GM18507 (cell line): Measurements from ENCODE around the gene DNAH6.

Source experiments
- DNase-seq: peaks from one replicate; pipeline ENCODE4 v3.0.0; 2011; ENCODE audit warnings: low read depth; ENCODE audit not compliant: insufficient read length; ENCODE audit errors: extremely low spot score
- FAIRE-seq: peaks from 2 replicates; lab custom pipeline; 2011; peaks lifted over from hg19 to GRCh38; lab: Jason Lieb, UNC

The DNAH6 gene

DNA sequence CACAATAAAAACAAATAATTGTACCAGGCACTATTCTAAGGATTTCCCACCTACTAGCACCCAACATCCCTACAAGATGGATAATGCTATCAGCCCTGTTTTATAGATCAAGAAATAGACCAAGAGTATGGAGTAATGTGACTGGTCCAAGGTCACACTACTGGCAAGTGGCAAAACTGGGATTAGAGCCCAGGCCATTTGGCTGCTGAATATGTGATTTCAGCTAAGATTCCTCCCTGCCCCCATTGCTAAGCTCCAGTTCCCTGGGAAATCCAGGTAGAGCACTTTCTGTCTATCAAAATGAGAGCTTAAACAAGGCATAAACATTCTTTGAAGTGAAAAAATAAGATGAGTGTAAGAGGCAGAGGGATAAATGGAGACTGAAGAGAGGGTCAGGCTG lies 157.8 kb downstream of the DNAH6 start:
- FAIRE-seq: no peak

GRCh38 chr2:84674586-84674985 lies 158.3 kb downstream of the DNAH6 start:
- FAIRE-seq (no peak), DNase-seq (no peak)

More for the DNA sequence above, 157.8 kb downstream of the DNAH6 start:
- no peak for DNase-seq

GRCh38 chr2:84676295-84676694 lies 160.0 kb downstream of the DNAH6 start:
- no peak for DNase-seq
- no peak for FAIRE-seq

DNA sequence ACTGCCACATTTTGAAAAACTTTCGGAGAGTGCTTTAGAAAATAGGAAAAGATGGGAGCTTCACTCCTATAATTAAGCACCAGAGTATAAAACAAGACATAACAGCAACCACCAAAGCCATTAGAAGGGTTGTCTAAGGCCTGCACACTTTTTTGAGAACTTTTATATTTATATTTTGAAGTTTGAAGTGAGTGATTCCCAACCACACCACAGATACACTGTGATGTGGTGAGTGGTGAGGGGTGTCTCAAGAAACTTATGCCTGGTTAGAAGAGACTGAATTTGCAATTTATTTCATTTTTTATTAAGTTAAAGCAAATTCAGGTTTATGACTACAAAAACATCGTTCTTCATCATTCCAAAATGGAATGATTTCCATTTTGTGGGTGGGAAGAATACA lies 161.9 kb downstream of the DNAH6 start:
- no peak for DNase-seq
- FAIRE-seq: no peak

- FAIRE-seq (no peak), DNase-seq (no peak)
These were observed 170.6 kb downstream of the DNAH6 start for GRCh38 chr2:84686783-84687476.

DNA sequence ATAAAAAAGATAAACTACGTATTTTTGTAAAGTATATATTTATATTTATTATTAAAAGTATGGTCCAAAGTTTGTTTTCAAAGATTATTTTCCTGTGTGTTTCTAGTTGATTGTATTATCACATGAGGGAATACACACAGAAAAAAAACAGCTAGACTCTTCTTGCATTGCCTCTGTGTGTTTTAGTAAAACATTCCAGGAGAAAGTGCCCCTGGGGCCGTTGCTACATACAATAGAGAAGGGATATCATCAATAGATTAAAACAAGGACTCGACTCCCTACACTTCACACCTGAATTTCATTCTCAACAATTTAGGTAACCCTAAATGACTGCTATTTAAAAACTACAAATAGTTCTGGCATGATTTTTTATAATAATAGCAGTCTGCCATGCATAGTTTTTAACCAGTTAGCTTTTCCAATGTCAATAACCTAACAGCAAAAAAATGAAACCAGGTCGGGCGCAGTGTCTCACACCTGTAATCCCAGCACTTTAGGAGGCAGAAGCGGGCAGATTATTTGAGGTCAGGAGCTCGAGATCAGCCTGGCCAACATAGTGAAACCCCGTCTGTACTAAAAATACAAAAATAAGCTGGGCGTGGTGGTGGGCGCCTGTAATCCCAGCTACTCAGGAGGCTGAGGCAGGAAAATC lies 171.3 kb downstream of the DNAH6 start:
- DNase-seq (no peak), FAIRE-seq (no peak)

GRCh38 chr2:84690225-84690624 lies 173.9 kb downstream of the DNAH6 start:
- no peak for DNase-seq
- no peak for FAIRE-seq

DNA sequence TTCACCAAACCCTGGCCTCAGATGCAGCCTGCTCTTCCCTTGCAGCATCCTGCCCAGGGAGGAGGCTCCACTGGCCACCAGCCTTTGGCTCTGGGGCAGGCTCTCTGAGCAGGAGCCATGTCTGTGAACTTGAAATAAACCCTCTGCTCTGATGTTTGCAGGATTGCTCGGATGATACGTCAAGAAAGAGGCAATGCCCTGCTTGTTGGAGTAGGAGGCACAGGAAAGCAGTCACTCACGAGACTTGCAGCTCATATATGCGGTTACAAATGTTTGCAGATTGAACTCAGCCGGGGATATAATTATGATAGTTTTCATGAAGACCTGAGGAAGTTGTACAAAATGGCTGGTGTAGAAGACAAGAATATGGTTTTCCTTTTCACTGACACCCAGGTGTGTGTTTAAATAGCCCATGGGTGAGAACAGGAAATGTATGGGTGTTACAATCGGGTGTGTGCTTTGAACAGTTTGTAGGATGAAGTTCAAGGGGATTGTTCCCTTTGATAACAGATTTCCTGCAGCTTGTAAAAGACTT lies 177.9 kb downstream of the DNAH6 start:
- DNase-seq (no peak), FAIRE-seq (no peak)

- no peak for DNase-seq
- no peak for FAIRE-seq
These were observed 181.6 kb downstream of the DNAH6 start for GRCh38 chr2:84697895-84698294.

DNA sequence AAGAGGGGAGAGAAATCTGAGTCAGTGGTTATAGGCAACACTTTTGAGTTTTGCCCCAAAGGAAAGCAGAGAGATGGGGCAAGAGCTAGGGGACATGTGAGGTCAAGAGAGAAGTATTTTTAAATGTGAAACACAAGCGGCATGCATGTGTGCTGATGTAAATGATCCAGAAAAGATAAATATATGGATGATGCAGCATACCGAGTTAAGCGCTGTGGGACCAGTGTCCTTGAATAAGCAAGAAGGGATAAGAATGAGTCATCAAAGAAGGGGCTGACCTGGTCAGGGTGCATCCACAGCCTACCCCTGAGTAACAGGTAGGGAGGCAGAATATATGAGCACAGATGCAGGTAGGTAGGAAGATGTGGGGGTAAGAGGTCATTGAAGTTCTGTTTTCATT lies 183.7 kb downstream of the DNAH6 start:
- FAIRE-seq: no peak
- no peak for DNase-seq

- DNase-seq (no peak), FAIRE-seq (no peak)
These were observed 185.6 kb downstream of the DNAH6 start for GRCh38 chr2:84701880-84702279.

DNA sequence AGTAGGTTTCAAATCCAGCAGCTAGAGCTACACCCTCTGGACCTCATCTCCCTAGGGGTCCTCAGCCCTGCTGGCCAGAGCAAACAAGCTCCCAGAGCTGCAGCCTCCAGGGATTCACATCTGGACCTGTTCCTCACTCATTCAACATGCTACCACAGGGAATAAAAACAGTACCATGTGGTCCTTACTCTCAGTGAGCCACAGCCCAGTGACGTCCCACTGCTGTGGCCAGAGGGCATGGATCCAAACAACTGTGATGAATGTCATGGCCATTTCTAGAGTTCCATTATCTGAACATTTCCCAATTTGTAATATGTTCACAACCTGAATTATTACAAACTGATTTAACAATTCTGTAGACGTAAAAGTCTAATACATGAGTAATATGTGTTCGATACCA lies 186.6 kb downstream of the DNAH6 start:
- no peak for FAIRE-seq

DNA sequence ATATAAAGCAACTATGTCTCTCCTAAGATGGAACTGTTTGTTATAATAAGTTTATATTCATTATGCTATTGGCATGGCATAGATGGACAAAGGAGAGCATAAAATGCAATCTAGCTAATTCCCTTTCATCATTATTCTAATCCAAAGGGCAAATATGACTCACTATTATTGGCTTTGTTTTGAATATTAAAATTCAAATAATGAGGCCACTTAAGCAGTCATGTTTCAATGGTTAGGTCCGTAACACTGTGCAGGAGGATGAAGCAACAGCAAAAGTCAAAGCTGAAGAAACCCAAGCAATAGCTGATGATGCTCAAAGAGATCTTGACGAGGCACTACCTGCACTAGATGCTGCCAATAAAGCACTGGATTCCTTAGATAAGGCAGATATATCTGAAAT lies 187.5 kb downstream of the DNAH6 start:
- DNase-seq (no peak), FAIRE-seq (no peak)

More for the DNA sequence above, 186.6 kb downstream of the DNAH6 start:
- DNase-seq: no peak

- FAIRE-seq (no peak), DNase-seq (no peak)
These were observed 188.4 kb downstream of the DNAH6 start for GRCh38 chr2:84704505-84705244.

- DNase-seq: no peak
- FAIRE-seq: no peak
These were observed 189.6 kb downstream of the DNAH6 start for GRCh38 chr2:84705858-84706257.

DNA sequence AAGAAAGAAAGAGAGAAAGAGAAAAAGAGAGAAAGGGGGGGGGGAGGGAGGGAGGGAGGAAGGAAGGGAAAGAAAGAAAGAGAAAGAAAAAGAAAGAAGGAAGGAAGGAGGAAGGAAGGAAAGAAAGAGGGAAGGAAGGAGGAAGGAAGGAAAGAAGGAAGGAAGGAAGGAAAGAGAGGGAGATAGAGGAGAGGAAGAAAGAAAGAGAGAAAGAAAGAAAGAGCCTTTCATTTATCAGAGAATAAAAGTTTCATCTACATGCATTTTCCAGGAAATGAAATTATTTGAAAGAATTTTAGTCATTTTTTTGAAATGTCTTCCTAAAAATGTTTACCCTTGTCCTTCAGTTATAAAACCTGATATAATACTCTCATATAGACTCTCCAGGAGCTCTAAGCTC lies 192.1 kb downstream of the DNAH6 start:
- FAIRE-seq (no peak), DNase-seq (no peak)

- DNase-seq: no peak
- FAIRE-seq: no peak
These were observed 195.4 kb downstream of the DNAH6 start for GRCh38 chr2:84711651-84712050.

DNA sequence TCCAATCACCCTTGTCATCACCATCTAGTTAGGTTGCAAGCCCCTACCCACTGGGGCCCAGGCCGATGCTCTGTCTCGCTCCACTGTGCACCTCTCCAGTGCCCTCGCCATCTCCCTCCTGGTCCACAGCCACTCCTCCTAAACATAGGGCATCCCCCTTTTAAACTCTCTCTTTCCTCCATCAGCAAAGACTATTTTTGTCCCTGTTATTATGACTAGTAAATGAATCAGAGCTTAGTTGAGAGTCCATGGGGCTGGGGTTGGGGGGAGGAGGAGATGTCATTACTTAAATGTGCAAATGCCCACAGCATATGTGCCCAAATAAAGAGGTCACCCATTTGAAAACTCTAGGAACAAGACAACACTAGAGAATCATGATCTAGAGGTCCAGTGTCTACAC lies 197.1 kb downstream of the DNAH6 start:
- DNase-seq (no peak), FAIRE-seq (no peak)

DNA sequence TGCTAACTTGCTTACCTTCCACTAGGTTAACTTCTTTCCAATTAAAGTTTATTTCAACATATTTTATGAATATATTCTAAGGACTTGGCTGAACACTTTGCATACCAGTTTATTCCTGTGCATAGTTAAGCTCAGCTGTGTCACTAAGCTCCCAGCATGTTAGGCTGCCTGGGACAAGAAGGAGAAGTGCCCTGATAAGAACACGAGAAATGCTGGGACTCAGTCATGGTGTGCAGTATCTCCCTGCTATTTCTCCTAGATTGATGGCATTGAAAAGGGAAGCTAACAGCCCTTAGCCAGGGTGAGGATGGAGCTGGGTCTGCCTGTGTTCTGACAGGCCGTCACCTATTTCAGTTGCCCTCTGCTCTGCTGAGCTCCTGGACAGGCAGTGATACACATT lies 200.3 kb downstream of the DNAH6 start:
- DNase-seq: no peak
- no peak for FAIRE-seq

DNA sequence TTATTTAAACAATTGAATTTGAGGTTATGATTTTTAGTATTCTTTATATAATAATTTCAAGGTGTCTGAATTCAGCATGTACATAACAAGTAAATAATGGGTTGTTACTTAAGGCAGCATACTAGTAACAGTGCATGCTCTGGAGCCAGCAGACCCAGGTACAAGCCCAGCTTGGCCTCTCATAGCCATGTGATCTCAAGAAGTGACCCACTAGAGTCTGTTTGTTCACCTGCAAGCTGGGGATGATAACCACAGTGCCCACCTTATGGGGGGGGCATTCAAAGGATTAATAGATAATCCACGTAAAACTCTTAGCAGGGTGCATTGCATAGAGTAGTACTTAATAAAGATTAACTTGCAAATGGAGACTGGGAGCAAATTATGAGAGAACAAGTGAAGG lies 201.0 kb downstream of the DNAH6 start:
- DNase-seq: no peak
- FAIRE-seq: no peak

GRCh38 chr2:84719434-84719833 lies 203.1 kb downstream of the DNAH6 start:
- no peak for FAIRE-seq
- DNase-seq: no peak
